ENCODE data around the gene MLLT10. TPM values are rescaled to one million over a fixed set of nuclear protein-coding genes. Genes with fewer than 3 reads are reported as not detected.
A peak's percentile ranks its signal among the peaks of the same experiment; 100 is the strongest.

The MLLT10 gene
- total RNA-seq, 1 experiment from 2014 or later, result 60.1 TPM

DNA sequence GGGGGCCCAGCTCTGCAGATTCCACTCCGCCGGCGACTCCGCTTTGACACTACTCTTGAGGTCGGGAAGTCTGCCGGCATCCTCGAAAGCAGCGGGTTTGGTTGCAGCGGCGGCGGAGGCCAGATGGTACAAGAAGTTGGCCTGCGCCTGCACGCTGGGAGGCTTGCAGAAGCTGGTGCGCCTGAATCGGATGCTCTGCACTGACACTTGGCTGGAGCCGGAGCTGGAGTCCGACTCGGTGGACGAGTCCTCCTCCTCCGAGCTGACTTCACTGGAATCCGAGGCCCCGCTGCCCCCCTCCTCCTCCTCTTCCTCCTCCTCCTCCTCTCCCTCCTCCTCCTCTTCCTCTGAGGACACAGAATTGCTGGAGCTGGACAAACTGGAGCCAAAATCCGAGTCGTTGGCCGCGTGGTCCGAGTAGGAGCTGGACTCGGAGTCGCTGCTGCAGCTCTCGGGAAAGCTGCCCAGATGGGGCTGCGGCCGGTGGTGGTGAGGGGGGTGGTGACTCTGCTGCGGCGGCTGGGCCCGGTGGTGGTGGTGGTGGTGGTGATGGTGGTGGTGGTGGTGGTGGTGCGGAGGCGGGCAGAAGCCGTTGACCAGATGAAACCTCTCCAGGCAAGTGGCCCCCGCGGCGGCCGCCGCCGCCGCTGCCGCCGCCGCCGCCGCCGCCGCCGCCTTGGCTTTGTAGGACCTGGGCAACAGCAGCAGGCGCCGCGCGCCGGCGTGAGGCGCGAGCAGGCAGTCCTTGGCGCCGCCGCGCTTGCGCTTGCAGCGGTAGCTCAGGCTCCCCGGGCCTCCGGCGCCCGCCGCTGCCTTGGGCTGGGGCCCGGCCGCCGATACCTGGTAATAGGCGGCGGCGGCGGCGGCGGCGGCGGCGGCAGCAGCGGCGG is 17.5 kb upstream of the MLLT10 start:
- H3K27me3 Mint-ChIP-seq (ENCODE audit: low read depth), result peaks cover 32% of the 10 kb centered on the region
- peaks cover 78% of the 10 kb centered on the region for H3K4me1 Mint-ChIP-seq
- CTCF ChIA-PET, result interaction anchor here (0.8 to 2.0 kb wide), 3 partner anchors 9 to 20 kb away, joined by 3 to 8 read pairs (median 6); partner anchors contain the start of gene SKIDA1
- DNase-seq (ENCODE audit: low spot score) (peak; percentile 69), ATAC-seq (peak; percentile 15)
- POLR2A ChIA-PET, result interaction anchor here (0.6 to 3.6 kb wide), 13 partner anchors 8 to 233 kb away, joined by 3 to 57 read pairs (median 6); partner anchors contain the start of gene SKIDA1
- no peaks in the 10 kb centered on the region for H3K36me3 Mint-ChIP-seq
- peak overlapping the region; percentile 88 for H3K4me3 Mint-ChIP-seq
- peak overlapping the region; percentile 69; the same call in 1 of the 2 replicates for H3K27ac Mint-ChIP-seq
- no peaks in the 10 kb centered on the region for H3K9me3 Mint-ChIP-seq
- TF ChIP-seq, protein P1, sequence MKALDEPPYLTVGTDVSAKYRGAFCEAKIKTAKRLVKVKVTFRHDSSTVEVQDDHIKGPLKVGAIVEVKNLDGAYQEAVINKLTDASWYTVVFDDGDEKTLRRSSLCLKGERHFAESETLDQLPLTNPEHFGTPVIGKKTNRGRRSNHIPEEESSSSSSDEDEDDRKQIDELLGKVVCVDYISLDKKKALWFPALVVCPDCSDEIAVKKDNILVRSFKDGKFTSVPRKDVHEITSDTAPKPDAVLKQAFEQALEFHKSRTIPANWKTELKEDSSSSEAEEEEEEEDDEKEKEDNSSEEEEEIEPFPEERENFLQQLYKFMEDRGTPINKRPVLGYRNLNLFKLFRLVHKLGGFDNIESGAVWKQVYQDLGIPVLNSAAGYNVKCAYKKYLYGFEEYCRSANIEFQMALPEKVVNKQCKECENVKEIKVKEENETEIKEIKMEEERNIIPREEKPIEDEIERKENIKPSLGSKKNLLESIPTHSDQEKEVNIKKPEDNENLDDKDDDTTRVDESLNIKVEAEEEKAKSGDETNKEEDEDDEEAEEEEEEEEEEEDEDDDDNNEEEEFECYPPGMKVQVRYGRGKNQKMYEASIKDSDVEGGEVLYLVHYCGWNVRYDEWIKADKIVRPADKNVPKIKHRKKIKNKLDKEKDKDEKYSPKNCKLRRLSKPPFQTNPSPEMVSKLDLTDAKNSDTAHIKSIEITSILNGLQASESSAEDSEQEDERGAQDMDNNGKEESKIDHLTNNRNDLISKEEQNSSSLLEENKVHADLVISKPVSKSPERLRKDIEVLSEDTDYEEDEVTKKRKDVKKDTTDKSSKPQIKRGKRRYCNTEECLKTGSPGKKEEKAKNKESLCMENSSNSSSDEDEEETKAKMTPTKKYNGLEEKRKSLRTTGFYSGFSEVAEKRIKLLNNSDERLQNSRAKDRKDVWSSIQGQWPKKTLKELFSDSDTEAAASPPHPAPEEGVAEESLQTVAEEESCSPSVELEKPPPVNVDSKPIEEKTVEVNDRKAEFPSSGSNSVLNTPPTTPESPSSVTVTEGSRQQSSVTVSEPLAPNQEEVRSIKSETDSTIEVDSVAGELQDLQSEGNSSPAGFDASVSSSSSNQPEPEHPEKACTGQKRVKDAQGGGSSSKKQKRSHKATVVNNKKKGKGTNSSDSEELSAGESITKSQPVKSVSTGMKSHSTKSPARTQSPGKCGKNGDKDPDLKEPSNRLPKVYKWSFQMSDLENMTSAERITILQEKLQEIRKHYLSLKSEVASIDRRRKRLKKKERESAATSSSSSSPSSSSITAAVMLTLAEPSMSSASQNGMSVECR (CRISPR knock-in tag; IDR thresholded peaks at IDR 0.05; ENCODE audit: borderline replicate concordance), result no peak
- TF ChIP-seq, protein P2, sequence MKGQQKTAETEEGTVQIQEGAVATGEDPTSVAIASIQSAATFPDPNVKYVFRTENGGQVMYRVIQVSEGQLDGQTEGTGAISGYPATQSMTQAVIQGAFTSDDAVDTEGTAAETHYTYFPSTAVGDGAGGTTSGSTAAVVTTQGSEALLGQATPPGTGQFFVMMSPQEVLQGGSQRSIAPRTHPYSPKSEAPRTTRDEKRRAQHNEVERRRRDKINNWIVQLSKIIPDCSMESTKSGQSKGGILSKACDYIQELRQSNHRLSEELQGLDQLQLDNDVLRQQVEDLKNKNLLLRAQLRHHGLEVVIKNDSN (CRISPR knock-in tag; IDR thresholded peaks at IDR 0.05), result no peak
- TF ChIP-seq CREM (CRISPR knock-in tag; IDR thresholded peaks at IDR 0.05), result no peak
- no peak for TF ChIP-seq GABPB1 (CRISPR knock-in tag; IDR thresholded peaks at IDR 0.05)
- 0 out of 2 replicates have a peak, but pooled peaks have one; percentile 26 for TF ChIP-seq MYBL2 (CRISPR knock-in tag; IDR thresholded peaks at IDR 0.05)
- TF ChIP-seq, protein P3, sequence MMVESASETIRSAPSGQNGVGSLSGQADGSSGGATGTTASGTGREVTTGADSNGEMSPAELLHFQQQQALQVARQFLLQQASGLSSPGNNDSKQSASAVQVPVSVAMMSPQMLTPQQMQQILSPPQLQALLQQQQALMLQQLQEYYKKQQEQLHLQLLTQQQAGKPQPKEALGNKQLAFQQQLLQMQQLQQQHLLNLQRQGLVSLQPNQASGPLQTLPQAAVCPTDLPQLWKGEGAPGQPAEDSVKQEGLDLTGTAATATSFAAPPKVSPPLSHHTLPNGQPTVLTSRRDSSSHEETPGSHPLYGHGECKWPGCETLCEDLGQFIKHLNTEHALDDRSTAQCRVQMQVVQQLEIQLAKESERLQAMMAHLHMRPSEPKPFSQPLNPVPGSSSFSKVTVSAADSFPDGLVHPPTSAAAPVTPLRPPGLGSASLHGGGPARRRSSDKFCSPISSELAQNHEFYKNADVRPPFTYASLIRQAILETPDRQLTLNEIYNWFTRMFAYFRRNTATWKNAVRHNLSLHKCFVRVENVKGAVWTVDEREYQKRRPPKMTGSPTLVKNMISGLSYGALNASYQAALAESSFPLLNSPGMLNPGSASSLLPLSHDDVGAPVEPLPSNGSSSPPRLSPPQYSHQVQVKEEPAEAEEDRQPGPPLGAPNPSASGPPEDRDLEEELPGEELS (CRISPR knock-in tag; IDR thresholded peaks at IDR 0.05), result no peak
- no peak for TF ChIP-seq ZNF121 (CRISPR knock-in tag; IDR thresholded peaks at IDR 0.05)
- no peak for TF ChIP-seq ZNF423 (CRISPR knock-in tag; IDR thresholded peaks at IDR 0.05)
- TF ChIP-seq ERG (CRISPR knock-in tag; IDR thresholded peaks at IDR 0.05), result no peak
- no peak for TF ChIP-seq AFF4 (CRISPR knock-in tag; IDR thresholded peaks at IDR 0.05; ENCODE audit: borderline replicate concordance)
- TF ChIP-seq HMGXB4 (CRISPR knock-in tag; IDR thresholded peaks at IDR 0.05), result no peak
- no peak for TF ChIP-seq SMAD4 (CRISPR knock-in tag; IDR thresholded peaks at IDR 0.05)
- peak; percentile 98 for TF ChIP-seq ZNF263 (CRISPR knock-in tag; IDR thresholded peaks at IDR 0.05; ENCODE audit: low read depth)
- TF ChIP-seq, protein P4, sequence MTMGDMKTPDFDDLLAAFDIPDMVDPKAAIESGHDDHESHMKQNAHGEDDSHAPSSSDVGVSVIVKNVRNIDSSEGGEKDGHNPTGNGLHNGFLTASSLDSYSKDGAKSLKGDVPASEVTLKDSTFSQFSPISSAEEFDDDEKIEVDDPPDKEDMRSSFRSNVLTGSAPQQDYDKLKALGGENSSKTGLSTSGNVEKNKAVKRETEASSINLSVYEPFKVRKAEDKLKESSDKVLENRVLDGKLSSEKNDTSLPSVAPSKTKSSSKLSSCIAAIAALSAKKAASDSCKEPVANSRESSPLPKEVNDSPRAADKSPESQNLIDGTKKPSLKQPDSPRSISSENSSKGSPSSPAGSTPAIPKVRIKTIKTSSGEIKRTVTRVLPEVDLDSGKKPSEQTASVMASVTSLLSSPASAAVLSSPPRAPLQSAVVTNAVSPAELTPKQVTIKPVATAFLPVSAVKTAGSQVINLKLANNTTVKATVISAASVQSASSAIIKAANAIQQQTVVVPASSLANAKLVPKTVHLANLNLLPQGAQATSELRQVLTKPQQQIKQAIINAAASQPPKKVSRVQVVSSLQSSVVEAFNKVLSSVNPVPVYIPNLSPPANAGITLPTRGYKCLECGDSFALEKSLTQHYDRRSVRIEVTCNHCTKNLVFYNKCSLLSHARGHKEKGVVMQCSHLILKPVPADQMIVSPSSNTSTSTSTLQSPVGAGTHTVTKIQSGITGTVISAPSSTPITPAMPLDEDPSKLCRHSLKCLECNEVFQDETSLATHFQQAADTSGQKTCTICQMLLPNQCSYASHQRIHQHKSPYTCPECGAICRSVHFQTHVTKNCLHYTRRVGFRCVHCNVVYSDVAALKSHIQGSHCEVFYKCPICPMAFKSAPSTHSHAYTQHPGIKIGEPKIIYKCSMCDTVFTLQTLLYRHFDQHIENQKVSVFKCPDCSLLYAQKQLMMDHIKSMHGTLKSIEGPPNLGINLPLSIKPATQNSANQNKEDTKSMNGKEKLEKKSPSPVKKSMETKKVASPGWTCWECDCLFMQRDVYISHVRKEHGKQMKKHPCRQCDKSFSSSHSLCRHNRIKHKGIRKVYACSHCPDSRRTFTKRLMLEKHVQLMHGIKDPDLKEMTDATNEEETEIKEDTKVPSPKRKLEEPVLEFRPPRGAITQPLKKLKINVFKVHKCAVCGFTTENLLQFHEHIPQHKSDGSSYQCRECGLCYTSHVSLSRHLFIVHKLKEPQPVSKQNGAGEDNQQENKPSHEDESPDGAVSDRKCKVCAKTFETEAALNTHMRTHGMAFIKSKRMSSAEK (CRISPR knock-in tag; IDR thresholded peaks at IDR 0.05; ENCODE audit: borderline replicate concordance), result no peak
- TF ChIP-seq TP53 (CRISPR knock-in tag; IDR thresholded peaks at IDR 0.05), result no peak
- TF ChIP-seq ZNF416 (CRISPR knock-in tag; IDR thresholded peaks at IDR 0.05), result 0 out of 2 replicates have a peak, but pooled peaks have one; percentile 20

Measured in WTC11 (cell line).